Subcutaneous preadipocyte (primary cell): ENCODE measurements around the gene DPF1. TPM values are rescaled to one million over a fixed set of nuclear protein-coding genes. Genes with fewer than 3 reads are reported as not detected.

Source experiments
- small RNA-seq: library from RNA; depleted of rRNA; stranded (forward); fragments of <200 nt; gene quantifications from one replicate; pipeline ENCODE3, GENCODE V24; 2012
- total RNA-seq: library from RNA; depleted of rRNA; stranded (reverse); fragments of >200 nt; gene quantifications from 2 replicates; pipeline ENCODE4 v1.2.3, GENCODE V29; 2012

Gene DPF1
- total RNA-seq: 0.73 and 2.7 TPM in 2 replicates

GRCh38 chr19:38224014-38224862 lies at the start of gene DPF1:
Gene DPF1 (minus strand): TSS chr19:38224222. CDS start chr19:38224142, 80 bp downstream.

GRCh38 chr19:38264486-38265212 lies 40.6 kb upstream of the DPF1 start, which contains the start of gene SPINT2:
Gene SPINT2 (plus strand): TSS chr19:38264573. CDS start chr19:38264893, 320 bp downstream.

Small RNA genes lying within 50 kb of the gene (small RNA-seq; reads per million reads assigned to genes)
- gene RN7SL663P: not detected

Other genes with a start within 250 kb of the DPF1 start
- gene PPP1R14A, start 32.2 kb upstream of the DPF1 start, total RNA-seq: not detected in 2 replicates
- not detected in 2 replicates for gene SPINT2, start 40.4 kb upstream of the DPF1 start, total RNA-seq
- gene C19orf33, start 80.0 kb upstream of the DPF1 start, total RNA-seq: not detected in 2 replicates
- 63.1 and 75.0 TPM in 2 replicates for gene YIF1B, start 91.7 kb upstream of the DPF1 start, total RNA-seq
- gene KCNK6, start 95.6 kb upstream of the DPF1 start, total RNA-seq: 0.73 and 1.4 TPM in 2 replicates
- gene CATSPERG, start 111.6 kb upstream of the DPF1 start, total RNA-seq: 0.37 and 0.39 TPM in 2 replicates
- gene PSMD8, start 150.3 kb upstream of the DPF1 start, total RNA-seq: 364 and 400 TPM in 2 replicates
- gene GGN, start 163.8 kb upstream of the DPF1 start, total RNA-seq: 0.37 and 0.78 TPM in 2 replicates
- gene SPRED3, start 164.5 kb upstream of the DPF1 start, total RNA-seq: 2.9 and 4.3 TPM in 2 replicates
- gene FAM98C, start 178.9 kb upstream of the DPF1 start, total RNA-seq: 8.8 and 9.6 TPM in 2 replicates
- not detected in 2 replicates for gene RASGRP4, start 202.0 kb upstream of the DPF1 start, total RNA-seq
- not detected in 2 replicates for gene RYR1, start 209.5 kb upstream of the DPF1 start, total RNA-seq